Stimulated activated naive CD4-positive, alpha-beta T cell treated with Interleukin-2 at 50 U/mL for 16 hours (primary cell): ENCODE measurements around the gene SPG21.

ENCODE experiments used
- DNase-seq: peaks from one replicate; lab custom pipeline; 2025; lab: John Stamatoyannopoulos, UW

Gene SPG21

DNA sequence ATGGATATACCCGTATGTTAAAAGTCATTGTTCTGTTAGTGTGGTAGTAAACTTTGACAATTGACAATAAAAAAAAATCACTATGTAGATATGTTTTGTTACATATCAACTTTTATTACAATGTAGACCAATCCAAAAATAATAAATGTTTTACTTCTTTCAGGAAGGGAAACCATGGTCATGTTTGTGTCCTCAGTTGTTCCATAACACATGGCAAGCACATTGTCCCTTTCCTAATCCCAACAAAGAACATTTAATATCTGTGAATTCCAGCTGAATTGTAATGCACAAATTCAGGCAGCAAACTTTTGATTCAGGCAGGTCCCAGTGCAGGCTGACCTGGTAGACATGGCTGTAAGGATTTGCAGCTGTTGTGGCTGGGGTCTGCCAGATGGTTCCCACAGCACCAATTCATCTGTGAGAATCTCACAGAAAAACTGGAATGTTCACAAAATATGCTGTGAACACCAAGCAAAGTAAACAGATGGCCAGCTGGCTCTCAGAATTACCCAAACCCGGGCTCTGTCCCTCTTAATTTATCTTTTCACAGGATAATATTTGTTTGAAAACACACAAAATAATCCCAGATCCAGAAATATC, 1.9 kb upstream of the SPG21 start:
- DNase-seq: no peak

DNA sequence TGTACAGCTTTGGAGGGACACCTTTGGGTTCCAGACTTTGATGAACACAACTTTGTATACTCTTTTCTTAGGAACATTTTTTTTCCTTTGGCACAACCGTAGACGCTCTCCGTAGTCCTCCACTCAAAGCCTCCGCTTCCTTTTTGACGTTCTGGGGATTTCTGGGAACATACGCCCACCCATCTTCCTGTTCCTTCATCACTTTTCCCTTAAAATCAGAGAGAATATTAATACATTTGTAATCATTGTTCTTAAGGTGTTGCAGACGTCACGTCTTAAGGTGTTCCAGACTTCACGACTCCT, 405 bp upstream of the SPG21 start:
- DNase-seq: no peak

DNA sequence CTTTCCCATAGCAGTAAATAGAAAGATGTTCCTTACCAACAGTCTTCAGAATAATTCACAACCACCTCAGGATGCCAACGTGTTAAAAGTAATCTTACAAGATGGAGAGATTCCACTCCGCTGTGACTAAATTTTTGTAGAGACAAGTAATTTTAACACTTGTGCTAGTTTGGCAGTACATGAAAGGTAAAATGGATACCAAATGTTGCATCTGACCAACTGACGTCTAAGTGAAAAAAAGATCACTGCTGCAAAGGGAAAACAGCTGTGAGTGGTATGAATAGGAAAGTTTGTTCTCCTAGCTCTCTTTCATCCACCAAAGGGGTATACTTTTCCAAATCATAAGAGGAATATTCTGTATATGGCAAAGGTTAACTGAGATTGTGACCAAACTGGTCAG, 2.6 kb downstream of the SPG21 start:
- no peak for DNase-seq

DNA sequence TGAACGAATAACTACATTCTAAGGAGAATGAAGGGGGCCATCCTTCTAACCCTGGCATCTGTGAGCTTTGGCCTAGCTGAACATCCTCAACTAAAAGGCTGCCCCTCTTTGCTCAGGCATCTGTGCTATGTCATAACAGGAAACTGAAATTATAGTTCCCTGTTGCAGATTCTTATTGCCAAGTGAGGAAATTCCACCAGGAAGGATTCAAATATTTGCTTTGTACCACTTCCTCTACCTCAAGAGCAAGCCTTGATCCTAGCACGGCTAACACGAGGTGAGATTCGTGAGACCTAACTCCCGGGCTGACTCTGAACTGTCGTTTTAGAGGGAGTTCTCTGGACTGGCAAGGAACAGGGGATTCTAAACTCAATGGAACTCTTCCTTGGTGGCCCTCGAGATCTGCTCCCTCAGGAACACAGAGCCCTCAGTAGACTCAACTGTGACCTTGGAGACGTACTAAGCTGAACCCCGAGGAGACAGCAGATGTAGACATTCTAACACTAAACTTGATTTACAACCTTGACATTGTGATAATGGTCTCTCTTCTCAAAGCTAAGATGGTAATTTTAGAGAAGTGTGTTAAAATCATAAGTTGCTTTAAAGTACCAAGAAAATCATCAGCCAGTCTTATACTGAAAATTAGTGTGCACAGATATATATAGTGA, 4.2 kb downstream of the SPG21 start:
- no peak for DNase-seq

DNA sequence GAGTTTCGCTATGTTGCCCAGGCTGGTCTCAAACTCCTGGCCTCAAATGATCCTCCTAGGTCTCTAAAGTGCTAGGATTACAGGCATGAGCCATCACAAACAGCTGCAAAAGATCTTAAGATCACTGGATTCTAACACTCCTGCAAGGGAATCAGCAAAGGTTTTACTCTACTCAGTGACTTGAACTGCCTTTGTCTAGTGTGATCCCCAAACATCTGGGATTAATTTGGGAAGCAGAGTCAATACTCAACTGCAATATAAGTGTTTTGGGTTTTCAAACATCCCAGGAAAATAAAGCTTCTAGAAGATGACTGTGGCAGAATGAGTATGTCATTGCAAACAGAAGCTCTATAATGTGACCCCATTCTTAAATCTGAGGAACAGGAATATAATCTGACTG, 7.2 kb downstream of the SPG21 start:
- no peak for DNase-seq

DNA sequence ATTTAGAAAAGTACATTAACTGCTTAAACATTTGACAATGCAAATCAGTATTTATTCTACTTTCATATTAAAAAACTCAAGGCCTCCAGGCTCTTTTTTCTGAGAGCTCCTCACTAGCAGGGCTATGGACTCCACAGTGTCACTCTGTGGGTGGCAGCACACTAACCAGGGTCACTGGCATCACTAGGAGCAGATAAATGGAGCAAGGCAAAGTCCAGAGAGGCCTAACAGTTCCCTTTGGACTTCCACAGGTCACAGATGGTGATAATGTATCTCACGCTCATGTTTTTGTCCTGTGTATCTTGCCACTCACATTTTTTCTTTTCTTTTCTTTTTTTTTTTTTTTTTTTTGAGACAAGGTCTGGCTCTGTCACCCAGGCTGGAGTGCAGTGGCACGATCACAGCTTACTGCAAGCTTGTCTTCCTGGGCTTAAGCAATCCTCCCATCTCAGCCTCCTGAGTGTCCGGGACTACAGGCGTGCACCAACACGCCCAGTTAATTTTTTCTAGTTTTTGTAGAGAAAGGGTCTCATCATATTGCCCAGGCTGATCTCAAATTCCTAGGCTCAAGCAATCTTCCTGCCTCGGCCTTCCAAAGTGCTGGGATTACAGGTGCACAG, 7.8 kb downstream of the SPG21 start:
- no peak for DNase-seq

DNA sequence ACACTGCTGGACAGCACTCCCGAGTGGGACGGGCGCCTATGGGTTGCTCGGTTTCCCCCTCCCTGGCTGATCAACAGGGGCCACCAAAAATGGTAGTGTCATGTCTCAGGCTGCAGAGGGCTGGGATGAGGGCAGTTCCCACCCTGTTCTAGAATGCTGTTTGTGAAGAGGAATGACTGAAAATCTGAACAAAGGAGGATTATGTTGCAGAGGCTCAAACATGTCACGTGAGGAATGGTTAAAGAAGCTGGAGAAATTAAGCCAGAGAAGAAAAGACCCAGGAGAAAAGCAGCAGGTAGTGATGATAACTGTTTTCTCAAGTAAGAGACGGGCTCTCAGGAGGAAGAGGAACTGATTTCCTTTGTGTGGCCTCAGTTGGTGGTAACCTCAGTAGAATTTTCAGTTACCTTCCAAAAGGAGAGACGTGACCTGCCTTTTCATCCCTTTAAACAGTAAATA, 10.4 kb downstream of the SPG21 start:
- no peak for DNase-seq

DNA sequence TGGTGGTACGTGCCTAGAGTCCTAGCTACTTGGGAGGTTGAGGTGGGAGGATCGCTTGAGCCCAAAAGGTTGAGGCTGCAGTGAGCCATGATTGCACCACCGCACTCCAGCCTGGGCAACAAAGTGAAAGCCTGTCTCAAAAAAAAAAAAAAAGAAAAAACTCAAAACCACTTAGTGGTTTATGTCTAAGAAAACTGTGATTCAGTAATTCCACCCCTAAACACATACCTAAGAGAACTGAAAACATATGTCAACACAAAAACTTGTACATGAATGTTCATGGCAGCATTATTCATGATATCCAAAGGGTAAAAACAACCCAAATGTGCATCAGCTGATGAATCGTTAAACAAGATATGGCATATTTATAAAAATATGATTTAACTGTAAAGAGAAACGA, 14.3 kb downstream of the SPG21 start:
- DNase-seq: no peak

DNA sequence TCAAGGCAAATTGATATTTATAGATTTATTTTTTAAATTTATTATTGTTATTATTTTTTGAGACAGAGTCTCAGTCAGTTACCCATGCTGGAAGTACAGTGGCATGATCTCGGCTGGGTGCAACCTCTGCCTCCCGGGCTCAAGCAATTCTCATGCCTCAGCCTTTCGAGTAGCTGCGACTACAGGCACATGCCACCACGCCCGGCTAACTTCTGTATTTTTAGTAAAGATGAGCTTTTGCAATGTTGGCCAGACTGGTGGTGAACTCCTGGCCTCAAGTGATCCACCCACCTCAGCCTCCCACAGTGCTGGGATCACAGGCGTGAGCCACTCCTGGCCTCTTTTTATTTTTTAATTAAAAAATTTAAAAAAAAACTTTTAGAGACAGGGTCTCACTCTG, 19.0 kb downstream of the SPG21 start:
- DNase-seq: no peak

DNA sequence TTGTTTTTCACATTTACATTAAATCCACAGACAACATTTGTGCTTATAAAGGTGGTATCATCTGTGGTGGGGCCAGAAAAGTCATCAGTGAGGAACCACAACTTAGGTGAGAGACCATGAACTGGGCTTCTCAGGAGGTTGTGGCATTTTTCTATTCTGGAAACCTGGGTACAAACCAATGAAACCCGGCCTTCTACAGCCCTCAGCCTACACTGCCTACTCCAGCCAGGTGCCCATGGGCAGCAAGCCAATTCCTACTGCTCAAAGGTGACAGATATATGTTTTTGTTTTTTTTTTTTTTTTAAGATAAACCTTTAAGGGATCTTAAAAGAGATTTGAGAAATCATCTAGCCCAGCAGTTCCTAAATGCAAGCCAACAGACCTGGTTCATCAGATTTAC, 20.3 kb downstream of the SPG21 start:
- DNase-seq: no peak

DNA sequence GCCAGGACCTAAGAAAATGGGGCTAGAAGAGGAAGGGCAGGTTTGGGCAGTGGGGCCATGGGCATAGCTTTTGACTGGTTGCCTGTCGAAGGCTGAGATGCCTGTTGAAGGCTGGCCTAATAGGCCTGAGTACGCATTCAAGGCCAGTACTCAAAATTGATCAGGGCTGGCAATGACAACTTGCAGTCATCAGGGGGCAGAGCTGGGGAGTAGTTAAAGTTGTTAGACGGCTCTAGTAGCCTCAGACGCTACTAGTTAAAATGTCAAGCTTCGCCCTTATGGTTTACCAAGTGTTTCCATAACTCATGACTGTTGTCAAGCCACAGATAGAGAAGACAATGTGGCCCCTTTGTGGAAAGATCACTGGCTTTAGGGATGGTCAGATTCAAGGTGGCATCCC, 28.7 kb downstream of the SPG21 start:
- no peak for DNase-seq

DNA sequence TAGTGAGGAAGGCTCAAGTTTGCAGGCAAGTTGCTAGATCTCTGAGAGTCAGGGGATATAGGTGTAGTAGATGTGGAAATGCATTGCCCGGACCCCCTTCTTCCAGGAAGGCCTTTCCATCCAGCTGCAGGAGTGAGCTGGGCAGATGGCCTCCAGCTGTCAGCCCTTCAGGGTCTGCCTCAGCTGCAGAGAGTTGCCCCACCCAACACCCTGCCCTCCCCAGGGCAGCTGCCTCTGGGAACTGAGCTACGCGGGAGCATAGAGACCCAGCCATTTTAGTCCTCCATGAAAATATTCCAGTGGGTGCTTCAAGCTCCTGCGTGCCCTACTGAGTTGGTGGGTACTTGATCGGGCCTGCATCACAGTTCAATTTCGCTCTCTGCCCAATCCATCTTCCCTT, 29.6 kb downstream of the SPG21 start:
- DNase-seq: no peak

DNA sequence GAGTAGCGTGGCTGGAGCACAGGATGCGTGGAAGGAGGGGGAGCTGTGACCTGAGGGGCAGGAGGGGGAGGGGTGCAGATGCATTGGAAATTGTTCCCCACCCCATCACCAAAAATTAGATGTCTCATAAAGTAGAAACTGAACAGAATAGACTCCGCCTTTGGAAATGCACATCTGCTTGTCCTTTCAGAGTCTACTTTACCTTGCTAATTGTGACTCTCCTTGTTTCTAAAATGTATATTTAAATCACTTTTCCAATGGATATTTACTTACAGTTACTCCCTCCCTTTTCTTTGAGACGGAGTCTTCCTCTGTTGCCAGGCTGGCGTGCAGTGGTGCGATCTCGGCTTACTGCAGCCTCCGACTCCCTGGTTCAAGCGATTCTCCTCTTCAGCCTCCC, 30.6 kb downstream of the SPG21 start:
- no peak for DNase-seq

DNA sequence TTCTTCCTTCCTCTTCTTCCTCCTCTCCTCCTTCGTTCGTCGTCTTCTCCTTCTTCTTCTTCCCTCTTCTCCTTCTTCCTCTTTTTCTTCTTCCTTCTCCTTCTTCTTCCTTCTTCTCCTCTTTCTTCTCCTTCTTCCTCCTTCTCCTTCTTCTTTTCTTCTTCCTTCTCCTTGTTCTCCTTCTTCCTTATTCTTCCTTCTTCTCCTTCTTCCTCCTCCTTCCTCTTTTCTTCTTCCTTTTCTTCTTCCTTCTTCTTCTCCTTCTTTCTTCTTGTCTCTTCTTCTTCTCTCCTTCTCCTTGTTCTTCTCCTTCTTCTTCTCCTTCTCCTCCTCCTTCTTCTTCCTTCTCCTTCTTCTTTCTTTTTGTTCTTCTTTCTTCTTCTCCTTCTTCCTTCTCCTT, 35.3 kb downstream of the SPG21 start:
- DNase-seq: no peak

DNA sequence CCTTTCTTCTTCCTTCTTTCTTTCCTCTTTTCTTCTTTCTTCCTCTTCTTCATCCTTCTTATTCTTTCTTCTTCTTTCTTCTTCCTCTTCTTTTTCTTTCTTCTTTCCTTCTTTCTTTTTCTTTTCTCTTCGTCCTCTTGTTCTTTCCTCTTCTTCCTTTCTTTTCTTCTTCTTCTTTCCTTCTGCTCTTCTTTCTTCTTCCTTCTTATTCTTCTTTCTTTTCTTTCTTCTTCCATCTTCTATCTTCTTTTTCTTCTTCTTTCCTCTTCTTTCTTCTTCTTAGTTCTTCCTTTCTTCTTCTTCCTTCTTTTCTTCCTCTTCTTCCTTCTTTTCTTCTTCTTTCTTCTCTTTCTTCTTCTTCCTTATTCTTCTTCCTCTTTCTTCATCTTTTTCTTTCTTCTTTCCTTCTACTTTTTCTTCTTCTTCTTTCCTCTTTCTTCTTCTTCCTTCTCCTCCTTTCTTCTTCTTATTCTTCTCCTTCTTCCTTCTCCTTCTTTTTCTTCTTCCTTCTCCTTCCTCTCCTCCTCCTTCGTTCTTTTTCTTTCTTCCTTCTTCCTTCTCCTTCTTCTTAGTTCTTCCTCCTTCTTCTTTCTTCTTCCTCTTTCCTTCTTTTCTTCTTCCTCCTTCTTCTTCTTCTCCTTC, 37.8 kb downstream of the SPG21 start:
- no peak for DNase-seq

DNA sequence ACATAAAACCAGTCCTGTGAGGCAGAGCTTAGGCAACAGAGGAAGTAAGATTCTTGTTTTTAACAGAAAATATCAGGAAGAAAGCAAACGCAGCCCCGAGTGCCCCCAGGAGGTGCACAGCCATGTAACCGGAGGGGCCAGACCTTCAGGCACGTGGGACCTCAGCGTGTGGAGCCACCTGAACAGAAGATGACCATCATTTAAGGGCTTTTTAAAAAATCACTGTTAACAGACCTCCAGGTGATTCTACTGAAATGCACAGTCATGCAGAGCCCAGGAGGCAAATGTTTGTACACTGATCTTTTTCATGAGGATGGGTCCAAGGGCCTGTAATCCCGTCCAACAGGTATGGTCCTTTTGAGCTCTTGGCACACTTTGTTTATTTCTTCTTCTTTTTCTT, 38.8 kb downstream of the SPG21 start:
- no peak for DNase-seq

DNA sequence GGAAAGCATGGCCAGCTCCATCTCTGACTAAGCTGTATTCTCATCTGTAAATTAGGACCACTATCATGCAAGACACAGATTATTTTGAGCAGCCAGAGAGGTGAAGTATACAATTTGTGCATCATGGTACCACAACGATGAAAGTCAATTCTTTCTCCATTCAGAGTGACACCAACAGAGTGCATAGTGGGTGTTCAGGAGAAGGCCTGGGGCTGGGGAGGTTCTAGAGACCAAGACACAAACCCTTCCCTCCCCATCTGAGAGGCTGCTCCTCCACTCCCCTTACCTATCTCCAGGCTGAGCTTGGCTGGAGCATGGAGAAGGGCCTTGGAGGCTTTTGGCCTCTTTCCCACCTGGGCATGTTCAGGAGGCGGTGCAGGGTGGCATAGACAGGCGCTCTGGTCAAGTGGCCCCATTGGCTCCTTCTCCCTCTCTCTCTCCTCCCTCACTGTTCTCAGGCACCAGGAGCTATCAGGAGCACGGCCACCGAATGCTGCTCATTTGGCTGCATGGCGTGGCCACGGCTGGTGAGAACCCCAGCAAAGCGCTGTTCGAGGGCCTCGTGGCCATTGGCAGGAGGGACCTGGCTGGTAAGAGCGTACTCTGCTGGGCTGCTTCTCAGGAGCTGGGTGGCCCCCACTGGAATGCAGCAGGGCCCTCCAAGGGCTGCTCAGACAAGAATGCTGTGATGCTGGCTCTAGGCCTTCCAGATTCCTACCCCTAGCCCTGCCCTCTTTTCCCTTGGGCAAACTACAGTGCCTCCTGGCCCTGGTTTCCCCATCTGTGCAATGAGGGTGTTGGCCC, 40.1 kb downstream of the SPG21 start:
- DNase-seq: no peak

DNA sequence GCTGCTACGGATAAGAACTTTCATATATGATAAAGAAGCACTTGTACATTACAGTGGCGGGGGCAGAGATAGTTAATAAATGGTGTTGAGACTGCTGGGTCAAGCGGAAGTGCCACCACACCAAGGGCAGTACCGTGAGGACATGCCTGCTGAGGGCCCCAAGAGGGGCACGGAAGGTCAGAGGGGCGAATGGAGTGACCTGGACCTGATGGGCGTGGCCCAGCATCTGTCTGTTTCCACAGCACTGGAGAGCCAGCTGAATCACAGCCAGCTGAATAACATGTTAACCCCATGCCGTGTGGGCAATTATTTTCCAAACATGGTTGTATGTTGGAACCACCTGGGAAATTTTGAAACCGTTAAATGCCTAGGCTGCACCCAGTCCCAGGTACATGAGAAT, 40.8 kb downstream of the SPG21 start:
- no peak for DNase-seq

DNA sequence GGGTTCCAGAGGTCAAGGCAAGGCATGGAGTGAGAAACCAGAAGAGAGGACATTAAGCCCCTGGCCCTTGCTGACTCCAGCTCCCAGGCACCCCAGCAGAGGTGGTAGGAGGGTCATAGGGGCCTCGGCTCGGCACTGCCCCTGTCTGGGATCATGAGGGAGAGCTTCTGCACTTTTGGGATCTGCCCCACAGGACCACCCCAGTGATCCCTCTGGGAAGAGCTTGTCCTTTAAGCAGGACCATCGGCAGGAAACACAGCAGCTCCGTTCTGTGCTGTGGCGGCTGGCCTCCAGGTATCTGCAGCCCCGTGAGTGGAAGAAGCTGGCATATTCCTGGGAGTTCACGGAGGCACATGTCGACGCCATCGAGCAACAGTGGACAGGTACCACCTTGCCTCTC, 42.5 kb downstream of the SPG21 start:
- no peak for DNase-seq

DNA sequence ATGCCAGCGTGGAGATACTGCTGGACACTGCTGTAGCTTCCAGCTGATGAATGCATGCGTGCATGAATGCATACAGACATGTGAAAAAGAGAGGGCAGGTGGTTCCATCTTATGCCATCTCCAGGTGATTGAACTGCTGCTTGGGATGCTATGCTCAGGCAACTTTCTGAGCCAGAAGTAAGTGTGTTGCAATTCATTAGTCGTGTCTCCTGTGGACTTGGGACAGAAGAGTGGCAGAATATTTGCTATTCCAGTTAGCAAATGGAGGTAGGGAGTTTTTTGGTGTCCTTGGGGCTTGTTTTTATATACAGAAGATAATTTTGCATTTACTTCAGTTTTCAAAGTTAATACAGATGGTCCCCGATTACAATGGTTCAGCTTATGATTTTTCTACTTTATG, 44.8 kb downstream of the SPG21 start:
- no peak for DNase-seq

DNA sequence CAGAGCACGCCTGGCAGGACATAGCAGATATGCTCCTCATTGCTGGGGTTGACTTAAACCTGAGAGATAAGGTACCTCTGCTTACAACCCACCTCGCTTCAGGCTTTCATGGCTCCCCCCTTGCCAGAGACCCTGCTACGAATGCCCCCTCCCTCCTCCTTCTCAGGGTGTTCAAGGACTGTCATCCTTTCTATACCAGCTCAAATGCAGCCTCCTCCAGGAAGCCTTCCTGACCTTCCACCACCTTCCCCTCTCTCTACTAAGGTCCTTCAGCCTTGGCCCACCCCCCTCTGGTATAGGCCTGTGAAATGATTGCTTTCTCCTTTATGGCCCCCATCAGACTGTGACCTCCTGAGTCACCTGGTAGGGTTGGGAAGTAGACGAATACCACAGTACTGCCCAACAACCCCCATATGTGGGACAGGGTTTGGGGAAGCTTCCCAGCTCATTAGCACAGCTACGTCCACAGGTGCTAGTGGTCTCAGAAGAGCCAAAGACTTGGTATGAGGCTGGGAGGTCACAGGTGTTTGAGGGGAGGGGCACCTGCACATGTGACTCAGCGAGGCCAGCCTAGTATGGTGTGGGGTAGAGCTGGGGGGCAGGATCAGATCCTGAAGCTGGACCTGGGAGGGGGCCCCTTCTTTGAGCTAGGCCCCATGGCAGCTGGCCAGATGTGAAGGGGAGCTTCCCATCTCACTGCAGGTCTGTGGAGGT, 46.0 kb downstream of the SPG21 start:
- no peak for DNase-seq

DNA sequence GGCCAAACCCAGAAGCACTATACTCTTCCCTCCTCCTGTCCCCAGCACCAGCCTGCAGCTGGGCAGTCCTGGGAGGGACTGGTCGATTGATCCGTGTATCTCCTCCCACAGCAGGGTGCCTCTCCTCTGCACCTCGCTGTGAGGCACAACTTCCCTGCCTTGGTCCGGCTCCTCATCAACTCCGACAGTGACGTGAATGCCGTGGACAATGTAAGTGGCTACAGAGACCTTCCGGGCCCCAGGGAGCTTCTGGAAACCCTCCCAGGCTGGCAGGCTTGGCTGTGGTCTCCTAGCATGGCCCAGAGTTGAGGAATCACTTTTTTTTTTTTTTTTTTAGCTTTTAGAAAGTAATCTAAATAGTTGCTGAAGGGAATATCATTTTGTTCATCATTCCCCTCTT, 47.4 kb downstream of the SPG21 start:
- no peak for DNase-seq
